Activated naive CD8-positive, alpha-beta T cell treated with anti-CD3 and anti-CD28 coated beads, Interleukin-2, amount 50 U/mL, for 16 hours (primary cell): ENCODE data around the gene TNRC18.
"Not testable (repeated sequence)": the region's sequence is repeated elsewhere in the genome, so short reads cannot be mapped to it uniquely, and the experiment has no call there.

Source experiments
- DNase-seq: peaks from one replicate; pipeline ENCODE4 v3.0.0-alpha.2; 2020; ENCODE audit warnings: low read depth, low spot score

TNRC18 gene

GRCh38 chr7:5270788-5271187 lies 152.8 kb downstream of the TNRC18 start:
- no peak for DNase-seq

- DNase-seq = not testable (repeated sequence)
Observed at GRCh38 chr7:5269992-5270657, 153.5 kb downstream of the TNRC18 start.

DNA sequence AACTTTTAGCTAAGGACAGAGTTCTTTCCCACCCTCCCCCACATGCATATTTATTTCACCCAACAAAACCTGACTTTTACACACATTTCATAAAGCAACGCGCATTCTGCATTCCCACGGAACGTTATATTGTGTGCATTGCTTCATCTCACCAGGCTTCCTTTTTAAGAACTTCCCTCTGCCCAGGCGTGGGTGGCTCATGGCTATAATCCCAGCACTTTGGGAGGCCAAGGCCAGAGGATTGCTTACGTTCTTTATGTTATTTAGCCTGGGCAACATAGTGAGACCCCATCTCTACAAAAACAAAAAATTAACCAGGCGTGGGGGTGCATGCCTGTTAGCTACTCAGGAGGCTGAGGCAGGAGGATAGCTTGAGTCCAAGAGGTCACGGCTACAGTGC lies 155.8 kb downstream of the TNRC18 start:
- DNase-seq = not testable (repeated sequence)

DNA sequence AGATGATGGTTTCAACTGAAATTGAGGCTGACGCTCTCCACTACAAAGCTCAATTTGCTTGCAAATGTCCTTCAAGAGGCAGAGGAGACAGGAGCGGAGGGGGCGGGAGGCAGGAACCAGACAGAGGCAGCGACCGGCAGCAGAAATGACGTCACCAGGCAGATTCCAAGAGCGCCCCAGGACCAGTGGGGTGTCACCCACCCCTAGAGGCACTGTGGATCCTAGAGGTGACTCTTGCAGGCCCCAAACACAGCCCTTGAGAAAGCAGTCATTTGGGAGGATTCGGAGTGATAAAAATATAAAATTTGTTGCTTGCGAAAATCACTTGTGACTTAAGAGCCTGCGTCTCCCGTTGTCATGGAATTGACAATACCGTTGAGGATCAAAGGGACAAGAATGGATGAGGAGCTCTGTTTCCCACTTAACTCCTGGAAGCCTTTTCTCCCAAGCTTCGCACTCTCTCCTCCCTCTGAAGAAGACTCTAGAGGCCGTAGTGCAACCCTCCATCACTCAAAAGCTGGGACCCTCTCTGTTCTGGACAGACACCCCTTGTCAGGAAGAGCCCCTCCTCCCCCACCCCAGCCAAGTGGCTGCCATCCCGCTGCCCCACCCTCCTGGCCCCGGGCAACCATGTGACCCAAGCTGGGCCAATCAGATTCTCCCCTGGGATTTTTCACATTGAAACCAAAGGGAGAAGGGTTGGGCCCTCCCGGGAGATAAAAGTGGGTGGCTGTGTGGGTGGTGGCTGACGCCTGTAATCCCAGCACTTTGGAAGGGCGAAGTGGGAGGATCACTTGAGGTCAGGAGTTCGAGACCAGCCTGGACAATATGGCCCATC lies 157.2 kb downstream of the TNRC18 start:
- no peak for DNase-seq

DNA sequence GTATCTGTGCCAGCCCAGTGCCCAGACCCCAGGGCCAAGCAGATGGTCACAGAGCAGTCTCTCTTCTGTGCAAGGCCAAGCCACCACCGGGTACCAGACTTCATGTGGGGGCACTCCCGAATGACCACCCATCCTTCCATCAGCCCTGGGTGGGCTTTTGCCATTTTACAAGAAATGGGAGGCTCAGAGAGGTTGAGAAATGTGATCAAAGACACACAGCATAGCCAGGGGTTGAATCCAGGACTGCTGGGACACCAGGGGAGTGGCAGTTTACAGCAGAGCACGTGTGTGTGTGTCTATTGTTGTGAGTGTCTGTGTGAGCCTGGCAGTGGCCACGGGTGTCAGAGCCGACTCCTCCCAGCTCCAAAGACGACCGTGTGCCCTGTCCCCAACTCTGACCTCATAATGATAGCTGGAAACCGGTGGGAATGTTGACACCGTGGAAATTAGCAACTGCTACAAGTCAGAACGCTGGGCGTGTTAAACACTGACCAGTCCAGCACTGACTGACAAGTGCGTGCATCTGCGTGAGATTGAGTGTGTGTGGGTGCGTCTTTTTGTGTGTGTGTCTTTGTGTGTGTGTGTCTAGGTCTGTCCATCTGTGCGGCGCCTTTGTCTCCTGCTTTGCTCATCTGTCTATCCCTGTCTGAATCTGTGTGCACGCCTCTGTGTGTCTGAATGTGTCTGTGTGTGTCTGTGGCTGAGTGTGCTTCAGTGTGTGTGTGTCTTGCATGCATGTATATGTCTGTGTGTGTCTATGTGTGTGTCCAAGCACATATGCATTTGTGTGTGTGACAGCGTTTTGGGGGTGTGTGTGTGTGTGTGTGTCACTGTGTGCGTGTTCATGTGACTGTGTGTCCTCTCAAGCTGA lies 158.1 kb downstream of the TNRC18 start:
- DNase-seq = no peak

- DNase-seq = not testable (repeated sequence)
Observed at GRCh38 chr7:5263066-5263465, 160.6 kb downstream of the TNRC18 start.

DNA sequence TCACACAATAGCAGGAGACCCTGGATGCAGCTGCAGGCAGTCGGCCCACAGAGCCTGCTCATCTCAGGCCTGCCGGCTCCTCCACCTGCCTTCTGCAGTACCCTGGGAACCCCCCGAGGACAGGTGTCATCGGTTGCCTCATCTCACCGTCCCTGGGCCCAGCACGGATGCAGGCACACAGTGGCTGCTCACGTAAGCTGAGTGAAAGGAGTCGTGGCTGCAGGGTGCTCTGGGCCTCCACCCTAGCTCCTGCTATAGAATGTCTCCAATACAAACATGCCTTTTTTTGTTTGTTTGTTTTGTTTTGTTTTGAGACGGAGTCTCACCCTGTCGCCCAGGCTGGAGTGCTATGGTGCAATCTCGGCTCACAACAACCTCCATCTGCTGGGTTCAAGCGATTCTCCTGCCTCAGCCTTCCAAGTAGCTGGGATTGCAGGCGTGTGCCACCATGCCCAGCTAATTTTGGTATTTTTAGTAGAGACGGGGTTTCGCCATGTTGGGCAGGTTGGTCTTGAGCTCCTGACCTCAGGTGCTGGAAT lies 163.0 kb downstream of the TNRC18 start:
- not testable (repeated sequence) for DNase-seq
